ENCODE results near the gene COL24A1.

- no peak for TF ChIP-seq JUN (CRISPR knock-in tag; IDR thresholded peaks at IDR 0.05)
- TF ChIP-seq CTCF (IDR thresholded peaks at IDR 0.05), result no peak
- TF ChIP-seq FOXJ3 (CRISPR knock-in tag; IDR thresholded peaks at IDR 0.05; ENCODE audit: borderline replicate concordance), result no peak
- no peak for TF ChIP-seq IRF2 (CRISPR knock-in tag; IDR thresholded peaks at IDR 0.05; ENCODE audit: borderline replicate concordance, low read depth)
- no peak for TF ChIP-seq CREB1 (CRISPR knock-in tag; IDR thresholded peaks at IDR 0.05)
- TF ChIP-seq ZNF512 (CRISPR knock-in tag; IDR thresholded peaks at IDR 0.05; ENCODE audit: borderline replicate concordance), result no peak
- TF ChIP-seq PREB (CRISPR knock-in tag; IDR thresholded peaks at IDR 0.05; ENCODE audit: borderline replicate concordance), result no peak
- no peak for TF ChIP-seq ESRRA (CRISPR knock-in tag; IDR thresholded peaks at IDR 0.05; ENCODE audit: borderline replicate concordance)
- TF ChIP-seq ETV6 (CRISPR knock-in tag; IDR thresholded peaks at IDR 0.05), result no peak
These were observed 88.3 kb downstream of the COL24A1 start for GRCh38 chr1:86068271-86068721.
